Activated B cell treated with CpG ODN at 0.5 μM for 24 hours (primary cell): ENCODE results near the gene DYDC1. TPM values are rescaled to one million over a fixed set of nuclear protein-coding genes. Genes with fewer than 3 reads are reported as not detected.

Experiments used
- ATAC-seq: fragments of 200-7000 bp; cut with Tn5 transposase; one replicate; pipeline ENCODE4 v1.10.0; 2021; ENCODE audit warnings: low read depth, mild to moderate bottlenecking, moderate library complexity
- CTCF ChIA-PET: fragments of 350-600 bp; sonication (Branson Sonifier 250); formaldehyde crosslinking; loops from one replicate; lab custom pipeline; 2021; ENCODE audit warnings: antibody characterized with exemption; lab: Charles Lee
- POLR2A ChIA-PET: fragments of 350-600 bp; sonication (Branson Sonifier 250); formaldehyde crosslinking; loops from one replicate; lab custom pipeline; 2021; ENCODE audit warnings: antibody characterized with exemption; lab: Charles Lee
- DNase-seq: peaks from one replicate; pipeline ENCODE4 v3.0.0; 2022
- H3K27ac Mint-ChIP-seq: one replicate; pipeline ENCODE4 v1.8.0; 2020; ENCODE audit warnings: mixed read lengths
- H3K27me3 Mint-ChIP-seq: one replicate; pipeline ENCODE4 v1.8.0; 2021; ENCODE audit warnings: mixed read lengths
- H3K36me3 Mint-ChIP-seq: one replicate; pipeline ENCODE4 v1.8.0; 2021; ENCODE audit warnings: low read depth, mixed read lengths
- H3K4me1 Mint-ChIP-seq: one replicate; pipeline ENCODE4 v1.8.0; 2021; ENCODE audit warnings: mixed read lengths
- H3K4me3 Mint-ChIP-seq: one replicate; pipeline ENCODE4 v1.8.0; 2020; ENCODE audit warnings: mild to moderate bottlenecking, mixed read lengths
- H3K9me3 Mint-ChIP-seq: one replicate; pipeline ENCODE4 v1.8.0; 2020; ENCODE audit warnings: mixed read lengths
- intact Hi-C: fragments of 100-400 bp; cut with micrococcal nuclease; formaldehyde crosslinking; loops from one replicate; pipeline ENCODE4 v1.15.1; 2024
- total RNA-seq: library from RNA; stranded (reverse); gene quantifications from 2 replicates; pipeline ENCODE4 v1.2.3, GENCODE V29; 2022
- TF ChIP-seq, protein P1 (sequence below): fragments of 200-600 bp; IDR thresholded peaks from one replicate; pipeline ENCODE4 v1.8.0; 2022; ENCODE audit warnings: antibody characterized with exemption, mild to moderate bottlenecking

DYDC1 gene
- total RNA-seq, 1 donor from 2014 or later, result not detected

DNA sequence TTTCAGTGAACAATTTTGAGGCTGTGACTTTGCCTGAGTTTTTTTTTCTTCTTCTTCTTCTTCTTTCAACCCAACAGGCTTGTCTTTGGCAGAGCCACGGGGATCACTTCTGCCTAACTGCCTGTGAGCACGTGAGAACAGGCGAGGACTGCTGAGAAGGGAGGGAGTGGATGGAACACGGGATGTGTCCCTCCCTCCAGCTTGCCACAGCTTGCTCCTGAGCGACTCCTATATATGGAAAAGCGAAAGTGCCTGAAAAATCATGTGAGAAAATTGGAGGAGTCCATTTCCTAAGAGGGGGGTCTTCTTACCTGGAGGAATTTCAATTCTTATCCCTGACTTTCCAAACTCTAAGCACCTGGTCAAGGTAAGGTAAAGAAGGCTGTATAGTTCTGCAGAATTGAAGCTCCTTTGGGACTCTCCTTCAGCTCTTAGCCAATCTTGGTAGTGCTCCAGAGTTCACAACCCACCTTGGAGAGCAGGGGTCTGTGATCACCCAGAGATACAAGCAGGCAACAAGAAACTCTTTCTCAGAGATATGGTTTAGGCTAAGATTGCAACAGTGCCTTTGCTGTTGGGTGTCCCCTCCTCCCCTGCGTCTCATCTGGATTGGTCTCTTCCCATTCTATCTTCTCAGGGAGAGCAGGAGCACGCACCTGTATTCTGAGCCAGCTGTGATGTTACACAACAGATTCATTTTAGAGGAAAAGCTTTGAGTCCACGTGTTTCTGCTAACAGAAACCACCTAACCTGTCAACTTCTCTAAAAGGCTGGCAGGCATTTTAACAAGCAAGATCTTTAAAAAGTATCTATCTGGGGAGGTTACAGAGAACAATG, 66.9 kb downstream of the DYDC1 start, which contains the start of gene MAT1A:
MAT1A (minus strand) TSS at position 208 of the 837 bp plus-strand sequence. CDS start 235 bp downstream, outside the sequence.
- H3K27ac Mint-ChIP-seq, result no peak within 1 kb of the TSS
- TF ChIP-seq, protein P1, sequence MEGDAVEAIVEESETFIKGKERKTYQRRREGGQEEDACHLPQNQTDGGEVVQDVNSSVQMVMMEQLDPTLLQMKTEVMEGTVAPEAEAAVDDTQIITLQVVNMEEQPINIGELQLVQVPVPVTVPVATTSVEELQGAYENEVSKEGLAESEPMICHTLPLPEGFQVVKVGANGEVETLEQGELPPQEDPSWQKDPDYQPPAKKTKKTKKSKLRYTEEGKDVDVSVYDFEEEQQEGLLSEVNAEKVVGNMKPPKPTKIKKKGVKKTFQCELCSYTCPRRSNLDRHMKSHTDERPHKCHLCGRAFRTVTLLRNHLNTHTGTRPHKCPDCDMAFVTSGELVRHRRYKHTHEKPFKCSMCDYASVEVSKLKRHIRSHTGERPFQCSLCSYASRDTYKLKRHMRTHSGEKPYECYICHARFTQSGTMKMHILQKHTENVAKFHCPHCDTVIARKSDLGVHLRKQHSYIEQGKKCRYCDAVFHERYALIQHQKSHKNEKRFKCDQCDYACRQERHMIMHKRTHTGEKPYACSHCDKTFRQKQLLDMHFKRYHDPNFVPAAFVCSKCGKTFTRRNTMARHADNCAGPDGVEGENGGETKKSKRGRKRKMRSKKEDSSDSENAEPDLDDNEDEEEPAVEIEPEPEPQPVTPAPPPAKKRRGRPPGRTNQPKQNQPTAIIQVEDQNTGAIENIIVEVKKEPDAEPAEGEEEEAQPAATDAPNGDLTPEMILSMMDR, result no peak
- no peaks in the 10 kb centered on the region for H3K36me3 Mint-ChIP-seq
- H3K4me1 Mint-ChIP-seq, result no peaks in the 10 kb centered on the region
- intact Hi-C loops, result no loop called here
- no peak for DNase-seq
- no peak for ATAC-seq
- ChIA-PET CTCF (no interaction called here), POLR2A (no interaction called here)
- no peak within 1 kb of the TSS for H3K4me3 Mint-ChIP-seq
- peaks cover 17% of the 10 kb centered on the region for H3K27me3 Mint-ChIP-seq
- no peaks in the 10 kb centered on the region for H3K9me3 Mint-ChIP-seq

DNA sequence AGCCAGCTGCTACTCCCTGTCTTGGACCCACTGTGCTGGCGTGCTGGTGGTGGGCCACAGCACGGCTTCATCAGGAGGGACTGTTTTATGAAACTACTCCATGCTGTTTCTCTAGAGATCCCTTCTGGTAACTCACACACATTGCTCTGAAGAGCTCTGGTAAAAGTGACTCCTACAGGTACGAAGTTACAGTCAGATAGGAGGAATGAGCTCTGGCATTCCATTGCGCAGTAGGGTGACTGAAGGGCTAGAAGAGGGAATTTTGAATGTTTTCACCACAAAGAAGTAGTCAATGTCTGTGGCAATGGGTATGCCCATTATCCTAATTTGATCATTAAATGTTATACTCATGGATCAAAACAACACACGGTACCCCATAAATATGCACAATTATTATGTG, 67.7 kb downstream of the DYDC1 start:
- Mint-ChIP-seq H3K4me1 (no peaks in the 10 kb centered on the region), H3K27ac (no peak overlapping the region), H3K9me3 (no peaks in the 10 kb centered on the region), H3K36me3 (no peaks in the 10 kb centered on the region), H3K4me3 (no peak overlapping the region), H3K27me3 (peaks cover 17% of the 10 kb centered on the region)
- ATAC-seq (no peak), DNase-seq (no peak)
- POLR2A ChIA-PET, result no interaction called here
- intact Hi-C loops, result no loop called here
- CTCF ChIA-PET, result no interaction called here
- TF ChIP-seq, protein P1, result no peak

Other genes starting within 250 kb of the DYDC1 start
- gene PLAC9, start 224.0 kb downstream of the DYDC1 start, total RNA-seq, result not detected in 2 replicates
- gene ANXA11, start 151.2 kb downstream of the DYDC1 start, total RNA-seq, result 178 and 190 TPM in 2 replicates
- not detected in 2 replicates for gene MAT1A, start 67.1 kb downstream of the DYDC1 start, total RNA-seq
- gene DYDC2, start within 50 bp of the DYDC1 start, total RNA-seq, result not detected in 2 replicates
- gene PRXL2A, start 51.8 kb upstream of the DYDC1 start, total RNA-seq, result 8.5 and 10.3 TPM in 2 replicates
- 18.9 and 20.7 TPM in 2 replicates for gene TSPAN14, start 97.6 kb upstream of the DYDC1 start, total RNA-seq
- gene SH2D4B, start 181.1 kb upstream of the DYDC1 start, total RNA-seq, result 0.07 TPM in 1 of 2 replicates, not detected in the other